Bronchial epithelial cell (primary cell): ENCODE measurements around the gene NLGN4X. TPM values are rescaled to one million over a fixed set of nuclear protein-coding genes. Genes with fewer than 3 reads are reported as not detected.

ENCODE experiments used
- DNase-seq: peaks from one replicate; pipeline ENCODE4 v3.0.0-alpha.2; 2010; ENCODE audit warnings: low read depth
- FAIRE-seq: peaks from 2 replicates; lab custom pipeline; 2011; peaks lifted over from hg19 to GRCh38; lab: Jason Lieb, UNC
- H3K27me3 ChIP-seq: 2 replicates; pipeline ENCODE4 v1.5.1; 2011; ENCODE audit warnings: low read length; ENCODE audit not compliant: control insufficient read depth, insufficient read depth
- H3K36me3 ChIP-seq: 2 replicates; pipeline ENCODE4 v1.5.1; 2011; ENCODE audit warnings: low read length; ENCODE audit not compliant: control insufficient read depth, insufficient read depth
- H3K4me3 ChIP-seq: 2 replicates; pipeline ENCODE4 v1.5.1; 2011; ENCODE audit warnings: mild to moderate bottlenecking, low read depth, low read length, control low read depth
- CTCF ChIP-seq: IDR thresholded peaks from 2 replicates; pipeline ENCODE4 v1.5.1; 2011; ENCODE audit warnings: mild to moderate bottlenecking, moderate library complexity, low read length, control low read depth, inconsistent platforms; ENCODE audit not compliant: insufficient read depth, severe bottlenecking
- total RNA-seq: library from RNA; depleted of rRNA; stranded (reverse); fragments of >200 nt; gene quantifications from 2 replicates; pipeline ENCODE4 v1.2.1, GENCODE V29; 2014

The NLGN4X gene
- total RNA-seq, 1 donor from 2014 or later: not detected

DNA sequence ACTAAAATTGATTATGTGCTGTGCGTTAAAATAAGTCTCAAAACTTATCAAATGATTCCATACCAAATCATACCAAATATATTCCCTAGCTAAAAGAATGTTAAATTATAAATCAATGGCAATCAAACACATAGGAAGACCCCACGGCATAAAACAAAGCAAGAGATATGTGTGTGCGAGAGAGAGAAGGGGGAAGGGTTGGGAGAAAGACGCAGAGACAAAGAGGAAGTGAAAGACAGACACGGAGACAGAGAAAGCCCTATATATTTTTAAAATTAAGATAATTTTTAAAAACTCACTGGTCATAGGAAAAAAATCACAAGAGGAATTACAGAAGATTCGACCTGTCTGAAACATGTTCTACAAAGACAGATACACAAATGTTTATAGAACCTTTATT is 371.4 kb downstream of the NLGN4X start:
- no peak for TF ChIP-seq CTCF
- no peak for FAIRE-seq
- no peaks in the 10 kb centered on the region for H3K27me3 ChIP-seq
- H3K36me3 ChIP-seq: no peaks in the 10 kb centered on the region
- no peak overlapping the region for H3K4me3 ChIP-seq
- no peak for DNase-seq

DNA sequence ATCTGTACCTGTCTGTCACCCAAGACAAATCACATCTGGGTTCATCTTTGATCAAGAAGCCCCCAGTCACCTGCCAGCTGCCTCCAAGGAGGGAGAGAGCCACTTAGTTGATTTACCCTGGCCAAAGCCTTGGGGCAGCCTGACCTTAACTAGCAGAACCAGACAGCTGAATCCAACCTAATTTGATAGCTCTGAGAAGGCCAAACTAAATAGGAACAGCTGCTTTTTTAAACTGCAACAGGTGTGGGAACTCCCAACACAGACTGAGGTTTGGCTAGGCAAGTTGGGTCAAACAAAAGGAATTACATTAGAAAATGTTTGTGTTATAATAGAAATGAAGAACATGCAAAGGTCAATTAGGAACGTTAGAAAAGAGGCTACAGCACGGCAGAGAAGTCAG is 375.7 kb downstream of the NLGN4X start:
- Histone ChIP-seq H3K36me3 (no peaks in the 10 kb centered on the region), H3K4me3 (no peak overlapping the region), H3K27me3 (no peaks in the 10 kb centered on the region)
- DNase-seq (no peak), FAIRE-seq (no peak)
- TF ChIP-seq CTCF: no peak

DNA sequence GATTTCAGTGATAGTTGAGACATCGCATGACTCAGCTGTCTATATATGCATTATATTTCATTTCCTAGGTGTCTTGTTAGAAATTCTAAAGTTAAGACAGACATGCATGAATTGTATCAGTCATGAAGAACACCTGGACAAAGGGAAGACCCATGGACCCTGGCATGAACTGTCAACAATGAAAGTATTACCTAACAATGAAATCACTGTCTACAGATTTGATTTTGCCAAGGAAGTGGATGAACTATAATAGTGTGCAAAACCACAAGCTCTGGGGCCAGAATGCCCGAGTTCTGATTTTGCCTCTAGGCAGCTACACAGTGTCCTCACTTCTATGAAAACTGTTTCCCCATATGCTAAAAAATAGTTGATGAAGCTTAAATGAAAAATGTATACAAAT is 386.1 kb downstream of the NLGN4X start:
- peak; percentile 0 for DNase-seq
- no peak for FAIRE-seq
- no peak for TF ChIP-seq CTCF

More for the DNA sequence above, 386.1 kb downstream of the NLGN4X start:
- Histone ChIP-seq H3K27me3 (no peaks in the 10 kb centered on the region), H3K36me3 (no peaks in the 10 kb centered on the region), H3K4me3 (no peak overlapping the region)
